ENCODE measurements around the gene FOXF1. TPM values are rescaled to one million over a fixed set of nuclear protein-coding genes. Genes with fewer than 3 reads are reported as not detected.

Gene FOXF1
- total RNA-seq, 1 experiment from 2014 or later = not detected

DNA sequence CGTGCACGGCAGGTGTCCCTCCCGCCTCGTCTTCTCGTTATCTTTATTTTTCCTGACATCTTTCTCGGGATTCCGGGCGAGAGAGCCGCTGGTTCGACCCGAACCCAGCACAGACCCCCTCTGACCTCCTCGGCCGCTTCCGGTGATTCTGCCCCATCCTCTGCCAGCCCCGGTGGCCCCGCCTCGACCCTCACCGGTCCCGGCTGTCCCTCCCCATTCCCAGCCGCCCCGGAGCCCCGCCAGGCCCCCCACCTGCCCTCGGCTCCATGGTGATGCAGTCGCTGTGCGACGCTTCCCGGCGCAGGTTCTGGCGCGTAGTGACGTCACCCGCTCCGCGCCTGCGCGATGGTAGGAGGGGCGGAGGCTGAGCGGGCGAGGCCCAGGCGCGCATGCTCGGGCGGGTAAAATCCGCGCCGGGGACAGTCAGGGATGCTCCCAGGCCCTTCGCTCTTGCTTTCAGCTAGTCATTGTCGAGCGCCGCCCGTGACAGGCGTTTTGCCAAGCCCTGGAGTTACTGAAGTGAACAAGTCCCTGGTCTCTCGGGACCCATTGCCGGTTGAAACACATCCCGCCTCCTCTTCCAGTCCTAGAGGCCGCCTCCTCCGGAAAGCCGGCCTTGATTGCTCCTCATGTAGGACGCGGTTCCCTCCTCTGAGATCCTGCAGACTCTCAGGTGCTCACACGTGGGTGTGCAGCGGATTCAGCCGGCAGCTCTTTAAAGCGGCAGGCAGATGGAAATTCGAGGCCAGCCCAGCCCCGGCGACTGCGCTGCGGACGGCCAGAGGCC, 44.8 kb downstream of the FOXF1 start, which contains the start of gene MTHFSD:
Gene MTHFSD (minus strand): TSS at position 319 of the 787 bp plus-strand sequence. CDS start 51 bp downstream, at position 268.
- intact Hi-C loops (cut with micrococcal nuclease) = no loop called here
- Histone ChIP-seq H3K9me3 (ENCODE audit: low read length) (no peaks in the 10 kb centered on the region), H3K27me3 (ENCODE audit: low read length) (no peaks in the 10 kb centered on the region), H3K9ac (ENCODE audit: low read length) (peak within 1 kb of the TSS; percentile 94), H3K4me2 (ENCODE audit: low read length) (peak within 1 kb of the TSS; percentile 75), H3K4me1 (ENCODE audit: insufficient read depth, low read length) (peaks cover 3% of the 10 kb centered on the region; the same call in 1 of the 2 replicates), H3K79me2 (ENCODE audit: low read length) (peaks cover 11% of the 10 kb centered on the region), H3K9me2 (replicated peaks; ENCODE audit: low read length) (no peaks in the 10 kb centered on the region), H4K20me1 (ENCODE audit: low read length) (no peaks in the 10 kb centered on the region), H3F3A (ENCODE audit: low read length, unreplicated experiment) (no peaks in the 10 kb centered on the region), H2AFZ (ENCODE audit: low read length) (peak within 1 kb of the TSS; percentile 82), H3K4me3 (ENCODE audit: low read length) (peak within 1 kb of the TSS; percentile 77), H3K36me3 (ENCODE audit: low read depth, low read length) (no peaks in the 10 kb centered on the region; the same call in 1 of the 2 replicates), H3K27ac (ENCODE audit: low read length) (peak within 1 kb of the TSS; percentile 16; the same call in 1 of the 2 replicates)
- ChIA-PET CTCF (no interaction called here), POLR2A (ENCODE audit: unreplicated experiment) (no interaction called here)
- ATAC-seq = peak; percentile 91
- TSS peak; percentile 96 for BruUV-seq (replicated peaks)
- DNase-seq = peak; percentile 88
- TF ChIP-seq EZH2 (IDR thresholded peaks at IDR 0.05; ENCODE audit: low read length, unreplicated experiment) (no peak), CTCF (conservative IDR thresholded peaks at IDR 0.05; ENCODE audit: low read depth, low read length) (no peak), EZH2phosphoT487 (IDR thresholded peaks at IDR 0.05; ENCODE audit: borderline replicate concordance, low read length) (no peak)

- Histone ChIP-seq H3K4me3 (ENCODE audit: low read length) (peak overlapping the region; percentile 77), H3K79me2 (ENCODE audit: low read length) (peaks cover 11% of the 10 kb centered on the region), H2AFZ (ENCODE audit: low read length) (peak overlapping the region; percentile 82), H3K4me2 (ENCODE audit: low read length) (peak overlapping the region; percentile 75), H3K4me1 (ENCODE audit: insufficient read depth, low read length) (peaks cover 3% of the 10 kb centered on the region; the same call in 1 of the 2 replicates), H3K27me3 (ENCODE audit: low read length) (no peaks in the 10 kb centered on the region), H3K9ac (ENCODE audit: low read length) (peak overlapping the region; percentile 94), H4K20me1 (ENCODE audit: low read length) (no peaks in the 10 kb centered on the region), H3F3A (ENCODE audit: low read length, unreplicated experiment) (no peaks in the 10 kb centered on the region), H3K9me3 (ENCODE audit: low read length) (no peaks in the 10 kb centered on the region), H3K36me3 (ENCODE audit: low read depth, low read length) (no peaks in the 10 kb centered on the region; the same call in 1 of the 2 replicates), H3K9me2 (replicated peaks; ENCODE audit: low read length) (no peaks in the 10 kb centered on the region), H3K27ac (ENCODE audit: low read length) (no peak overlapping the region)
- DNase-seq (no peak), ATAC-seq (no peak)
- POLR2A ChIA-PET (ENCODE audit: unreplicated experiment) = no interaction called here
- no TSS peak for BruUV-seq (replicated peaks)
- TF ChIP-seq EZH2 (IDR thresholded peaks at IDR 0.05; ENCODE audit: low read length, unreplicated experiment) = no peak
- no peak for TF ChIP-seq CTCF (conservative IDR thresholded peaks at IDR 0.05; ENCODE audit: low read depth, low read length)
- no peak for TF ChIP-seq EZH2phosphoT487 (IDR thresholded peaks at IDR 0.05; ENCODE audit: borderline replicate concordance, low read length)
- intact Hi-C loops (cut with micrococcal nuclease) = no loop called here
- CTCF ChIA-PET = no interaction called here
Observed at GRCh38 chr16:86555704-86556075, 45.4 kb downstream of the FOXF1 start.

DNA sequence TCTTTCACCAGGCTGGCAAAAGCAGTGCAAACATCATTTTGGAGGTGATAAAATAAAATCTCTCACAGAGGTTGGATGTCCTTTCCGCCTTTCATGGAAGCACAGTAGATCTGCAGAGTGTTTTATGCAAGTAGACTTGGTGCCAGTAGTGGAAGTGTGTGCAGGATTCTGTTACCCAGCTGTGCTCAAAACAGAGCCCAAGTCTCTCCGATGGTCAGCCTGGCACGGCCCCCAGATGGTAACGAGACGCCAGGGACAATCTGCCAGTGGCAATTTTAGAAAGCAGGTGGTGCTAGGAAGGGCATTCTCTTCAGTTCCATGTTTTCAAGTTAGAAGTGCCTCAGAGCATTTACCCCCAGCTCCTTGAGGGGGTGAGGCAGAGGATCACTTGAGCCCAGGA, 46.2 kb downstream of the FOXF1 start:
- Histone ChIP-seq H3K36me3 (ENCODE audit: low read depth, low read length) (no peaks in the 10 kb centered on the region; the same call in 1 of the 2 replicates), H3K27ac (ENCODE audit: low read length) (no peak overlapping the region), H3K9ac (ENCODE audit: low read length) (no peak overlapping the region), H3K4me2 (ENCODE audit: low read length) (no peak overlapping the region), H3F3A (ENCODE audit: low read length, unreplicated experiment) (no peaks in the 10 kb centered on the region), H3K4me1 (ENCODE audit: insufficient read depth, low read length) (peaks cover 3% of the 10 kb centered on the region; the same call in 1 of the 2 replicates), H3K27me3 (ENCODE audit: low read length) (no peaks in the 10 kb centered on the region), H2AFZ (ENCODE audit: low read length) (no peak overlapping the region), H3K4me3 (ENCODE audit: low read length) (no peak overlapping the region), H3K9me3 (ENCODE audit: low read length) (no peaks in the 10 kb centered on the region), H3K9me2 (replicated peaks; ENCODE audit: low read length) (no peaks in the 10 kb centered on the region), H3K79me2 (ENCODE audit: low read length) (peaks cover 11% of the 10 kb centered on the region), H4K20me1 (ENCODE audit: low read length) (no peaks in the 10 kb centered on the region)
- POLR2A ChIA-PET (ENCODE audit: unreplicated experiment) = no interaction called here
- intact Hi-C loops (cut with micrococcal nuclease) = no loop called here
- CTCF ChIA-PET = no interaction called here
- ATAC-seq (no peak), DNase-seq (no peak)
- no TSS peak for BruUV-seq (replicated peaks)
- TF ChIP-seq EZH2 (IDR thresholded peaks at IDR 0.05; ENCODE audit: low read length, unreplicated experiment) (no peak), EZH2phosphoT487 (IDR thresholded peaks at IDR 0.05; ENCODE audit: borderline replicate concordance, low read length) (no peak), CTCF (conservative IDR thresholded peaks at IDR 0.05; ENCODE audit: low read depth, low read length) (no peak)
